DND-41 (cell line): Measurements from ENCODE around the gene GPC5.

ENCODE experiments used
- EZH2 ChIP-seq: IDR thresholded peaks from 3 replicates; pipeline ENCODE4 v1.6.1; 2012; ENCODE audit warnings: borderline replicate concordance, low read depth, mild to moderate bottlenecking, moderate library complexity, low read length, inconsistent platforms; ENCODE audit not compliant: severe bottlenecking
- TF ChIP-seq, protein P1 (sequence below): IDR thresholded peaks from 2 replicates; pipeline ENCODE4 v1.5.1; 2012; ENCODE audit warnings: borderline replicate concordance, low read length, moderate library complexity, mild to moderate bottlenecking; ENCODE audit not compliant: poor library complexity, severe bottlenecking; ENCODE audit errors: extremely low read depth

DNA sequence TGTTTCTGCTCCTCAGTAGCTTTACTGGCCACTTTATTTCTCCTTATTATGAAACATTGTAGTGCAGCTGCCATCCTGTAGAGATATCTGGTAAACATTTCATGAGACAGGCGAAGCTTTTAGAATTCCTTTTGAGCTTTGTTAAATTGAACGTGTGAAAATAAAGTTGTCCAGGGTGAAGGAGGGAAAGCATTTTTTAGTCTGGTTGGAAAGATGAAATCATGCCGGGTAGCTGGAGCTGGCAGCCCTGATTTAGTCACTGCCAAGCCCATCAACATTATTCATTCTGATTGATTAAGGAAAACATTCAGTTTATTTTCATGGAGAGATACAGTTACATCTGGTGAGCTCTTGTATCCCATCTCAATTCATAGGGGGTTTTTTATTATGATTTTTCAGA is 1502.0 kb downstream of the GPC5 start:
- TF ChIP-seq, protein P1, sequence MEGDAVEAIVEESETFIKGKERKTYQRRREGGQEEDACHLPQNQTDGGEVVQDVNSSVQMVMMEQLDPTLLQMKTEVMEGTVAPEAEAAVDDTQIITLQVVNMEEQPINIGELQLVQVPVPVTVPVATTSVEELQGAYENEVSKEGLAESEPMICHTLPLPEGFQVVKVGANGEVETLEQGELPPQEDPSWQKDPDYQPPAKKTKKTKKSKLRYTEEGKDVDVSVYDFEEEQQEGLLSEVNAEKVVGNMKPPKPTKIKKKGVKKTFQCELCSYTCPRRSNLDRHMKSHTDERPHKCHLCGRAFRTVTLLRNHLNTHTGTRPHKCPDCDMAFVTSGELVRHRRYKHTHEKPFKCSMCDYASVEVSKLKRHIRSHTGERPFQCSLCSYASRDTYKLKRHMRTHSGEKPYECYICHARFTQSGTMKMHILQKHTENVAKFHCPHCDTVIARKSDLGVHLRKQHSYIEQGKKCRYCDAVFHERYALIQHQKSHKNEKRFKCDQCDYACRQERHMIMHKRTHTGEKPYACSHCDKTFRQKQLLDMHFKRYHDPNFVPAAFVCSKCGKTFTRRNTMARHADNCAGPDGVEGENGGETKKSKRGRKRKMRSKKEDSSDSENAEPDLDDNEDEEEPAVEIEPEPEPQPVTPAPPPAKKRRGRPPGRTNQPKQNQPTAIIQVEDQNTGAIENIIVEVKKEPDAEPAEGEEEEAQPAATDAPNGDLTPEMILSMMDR: no peak
- no peak for TF ChIP-seq EZH2
